NK-92 treated with Interleukin-12 subunit alpha and Interleukin-12 subunit beta, amount 100 ng/mL, for 24 hours (cell line): Measurements from ENCODE around the gene TENM4.

ENCODE experiments used
- DNase-seq: peaks from one replicate; lab custom pipeline; 2025; lab: John Stamatoyannopoulos, UW

TENM4 gene

GRCh38 chr11:79174045-79175008, 266.5 kb downstream of the TENM4 start:
- no peak for DNase-seq

- DNase-seq: no peak
Measured at GRCh38 chr11:79173615-79174014, 267.2 kb downstream of the TENM4 start.

- DNase-seq: no peak
Measured at GRCh38 chr11:79170321-79170720, 270.5 kb downstream of the TENM4 start.

- no peak for DNase-seq
Measured at GRCh38 chr11:79168530-79169110, 272.2 kb downstream of the TENM4 start.

GRCh38 chr11:79167510-79168188, 273.2 kb downstream of the TENM4 start:
- DNase-seq: no peak

GRCh38 chr11:79165908-79166307, 274.9 kb downstream of the TENM4 start:
- DNase-seq: no peak

- DNase-seq: no peak
Measured at GRCh38 chr11:79160791-79161403, 279.9 kb downstream of the TENM4 start.

GRCh38 chr11:79159657-79160450, 281.0 kb downstream of the TENM4 start:
- DNase-seq: no peak

GRCh38 chr11:79157738-79158137, 283.1 kb downstream of the TENM4 start:
- no peak for DNase-seq

- DNase-seq: no peak
Measured at GRCh38 chr11:79156031-79156430, 284.8 kb downstream of the TENM4 start.

GRCh38 chr11:79155237-79155636, 285.6 kb downstream of the TENM4 start:
- DNase-seq: no peak

- DNase-seq: no peak
Measured at GRCh38 chr11:79152511-79152910, 288.3 kb downstream of the TENM4 start.

- DNase-seq: no peak
Measured at GRCh38 chr11:79151396-79151795, 289.4 kb downstream of the TENM4 start.

GRCh38 chr11:79150966-79151365, 289.9 kb downstream of the TENM4 start:
- no peak for DNase-seq

- no peak for DNase-seq
Measured at GRCh38 chr11:79150320-79150719, 290.5 kb downstream of the TENM4 start.

- DNase-seq: no peak
Measured at GRCh38 chr11:79147731-79148130, 293.1 kb downstream of the TENM4 start.

- no peak for DNase-seq
Measured at GRCh38 chr11:79147011-79147410, 293.8 kb downstream of the TENM4 start.

GRCh38 chr11:79139900-79140299, 300.9 kb downstream of the TENM4 start:
- no peak for DNase-seq

- no peak for DNase-seq
Measured at GRCh38 chr11:79129702-79130101, 311.1 kb downstream of the TENM4 start.

- no peak for DNase-seq
Measured at GRCh38 chr11:79128291-79128690, 312.5 kb downstream of the TENM4 start.

- no peak for DNase-seq
Measured at GRCh38 chr11:79122759-79123158, 318.1 kb downstream of the TENM4 start.

GRCh38 chr11:79121351-79121750, 319.5 kb downstream of the TENM4 start:
- no peak for DNase-seq
